HCT116 (cell line): ENCODE measurements around the gene SP4. TPM values are rescaled to one million over a fixed set of nuclear protein-coding genes. Genes with fewer than 3 reads are reported as not detected.

ENCODE experiments used
- ATAC-seq: fragments of 200-7000 bp; cut with Tn5 transposase; 2 replicates; pipeline ENCODE4 v1.9.1; 2020; ENCODE audit warnings: mild to moderate bottlenecking, moderate library complexity
- BruUV-seq: library from RNA; stranded (reverse); fragments of 400-500 nt; replicated peaks from 2 replicates; lab custom pipeline; 2021; lab: Mats Ljungman, UMichigan
- CTCF ChIA-PET: fragments of 300-600 bp; sonication (Branson Sonifier 250); formaldehyde crosslinking; loops from one replicate; lab custom pipeline; 2021; ENCODE audit warnings: antibody characterized with exemption; lab: Charles Lee
- POLR2A ChIA-PET: fragments of 300-600, 350-600 bp; sonication (Branson Sonifier 250); formaldehyde crosslinking; loops from one replicate; lab custom pipeline; 2021; ENCODE audit warnings: antibody characterized with exemption; lab: Charles Lee
- RAD21 ChIA-PET, 2 experiments: fragments of 300-600 bp; sonication (Branson Sonifier 250); formaldehyde crosslinking; loops; one replicate each; lab custom pipeline; 2023; ENCODE audit warnings: low total read pairs in 2 of 2; ENCODE audit not compliant: uncharacterized antibody in 2 of 2, unreplicated experiment in 2 of 2, low non-redundant PET in 1 of 2; lab: Charles Lee
- DNase-seq: peaks from one replicate; pipeline ENCODE4 v3.0.0-alpha.2; 2010; ENCODE audit warnings: low read depth, low spot score
- H2AFZ ChIP-seq: fragments of 200-600 bp; shearing (Covaris generic), sonication (generic); 2 replicates; pipeline ENCODE4 v1.6.1; 2017; ENCODE audit warnings: low read depth, mixed run types, mixed read lengths, antibody characterized with exemption, low read length; ENCODE audit not compliant: poor library complexity, severe bottlenecking
- H3K27ac ChIP-seq: 2 replicates; pipeline ENCODE4 v1.5.1; 2012; ENCODE audit warnings: low read depth, low read length
- H3K27me3 ChIP-seq: fragments of 200-600 bp; sonication (generic); 2 replicates; pipeline ENCODE4 v1.6.1; 2016; ENCODE audit warnings: mixed run types, low read length, mixed read lengths; ENCODE audit not compliant: insufficient read depth
- H3K36me3 ChIP-seq, 2 experiments: fragments of 200-500 bp in 1 of 2; fragments of 200-600 bp in 1 of 2; sonication (Bioruptor generic) in 1 of 2; sonication (generic) in 1 of 2; 2 replicates each; pipeline versions ENCODE4 v1.5.1 to v1.6.1; 2014 to 2016; ENCODE audit warnings: low read length in 2 of 2, inconsistent platforms in 1 of 2, mixed read lengths in 1 of 2, mixed run types in 1 of 2; ENCODE audit not compliant: insufficient read depth in 2 of 2, control insufficient read depth in 1 of 2
- H3K4me1 ChIP-seq, 2 experiments: fragments of 200-600 bp in 1 of 2; sonication (generic) in 1 of 2; 2 replicates each; pipeline versions ENCODE4 v1.5.1 to v1.6.1; 2012 to 2017; ENCODE audit warnings: low read length in 2 of 2, inconsistent platforms in 1 of 2, mild to moderate bottlenecking in 1 of 2, mixed read lengths in 1 of 2, mixed run types in 1 of 2, moderate library complexity in 1 of 2; ENCODE audit not compliant: insufficient read depth in 2 of 2, control insufficient read depth in 1 of 2
- H3K4me2 ChIP-seq: fragments of 200-600 bp; sonication (generic); 2 replicates; pipeline ENCODE4 v1.6.1; 2017; ENCODE audit warnings: mixed run types, low read length, mixed read lengths
- H3K4me3 ChIP-seq, 2 experiments: fragments of 200-600 bp in 1 of 2; sonication (generic) in 1 of 2; replicated peaks in 1 of 2; 2 replicates each; pipeline ENCODE4 v1.5.1; 2011 to 2016; ENCODE audit warnings: low read length in 2 of 2, control low read depth in 1 of 2, low read depth in 1 of 2, mild to moderate bottlenecking in 1 of 2, mixed read lengths in 1 of 2, mixed run types in 1 of 2
- H3K79me2 ChIP-seq: fragments of 200-600 bp; sonication (generic); 2 replicates; pipeline ENCODE4 v1.6.1; 2017; ENCODE audit warnings: mild to moderate bottlenecking, mixed run types, low read length, moderate library complexity, mixed read lengths; ENCODE audit not compliant: insufficient read depth
- H3K9ac ChIP-seq: fragments of 200-600 bp; sonication (generic); 2 replicates; pipeline ENCODE4 v1.6.1; 2016; ENCODE audit warnings: low read length, mixed read lengths
- H3K9me2 ChIP-seq: fragments of 200-600 bp; sonication (generic), shearing (Covaris generic); 2 replicates; pipeline ENCODE4 v1.6.1; 2017; ENCODE audit warnings: mixed run types, mild to moderate bottlenecking, moderate library complexity; ENCODE audit not compliant: insufficient read depth
- H3K9me3 ChIP-seq, 2 experiments: fragments of 200-500 bp in 1 of 2; fragments of 200-600 bp in 1 of 2; sonication (Bioruptor generic) in 1 of 2; sonication (generic) in 1 of 2; 2 replicates each; pipeline ENCODE4 v1.6.1; 2014 to 2017; ENCODE audit warnings: low read length in 2 of 2, mixed read lengths in 2 of 2, inconsistent platforms in 1 of 2, low read depth in 1 of 2, mild to moderate bottlenecking in 1 of 2, mixed run types in 1 of 2, moderate library complexity in 1 of 2; ENCODE audit not compliant: control insufficient read depth in 1 of 2, insufficient read depth in 1 of 2
- H4K20me1 ChIP-seq: fragments of 200-600 bp; sonication (generic), shearing (Covaris generic); 2 replicates; pipeline ENCODE4 v1.6.1; 2017; ENCODE audit warnings: mixed run types, mild to moderate bottlenecking, moderate library complexity; ENCODE audit not compliant: insufficient read depth
- CBX3 ChIP-seq: IDR thresholded peaks from 2 replicates; pipeline ENCODE4 v1.6.1; 2012; ENCODE audit warnings: low read depth
- CTCF ChIP-seq, 3 experiments: fragments of 200-600 bp in 1 of 3; sonication (generic) in 1 of 3; IDR thresholded peaks in 2 of 3; conservative IDR thresholded peaks in 1 of 3; 2 replicates each; pipeline ENCODE4 v1.5.1; 2012 to 2017; ENCODE audit warnings: low read depth in 2 of 3, low read length in 2 of 3, antibody characterized with exemption in 1 of 3, borderline replicate concordance in 1 of 3, control low read depth in 1 of 3, mild to moderate bottlenecking in 1 of 3, mixed read lengths in 1 of 3, mixed run types in 1 of 3, moderate library complexity in 1 of 3; ENCODE audit not compliant: insufficient read depth in 1 of 3
- MAX ChIP-seq: IDR thresholded peaks from 2 replicates; pipeline ENCODE4 v1.6.1; 2012
- RAD21 ChIP-seq: IDR thresholded peaks from 2 replicates; pipeline ENCODE4 v1.6.1; 2012; ENCODE audit warnings: low read depth, mild to moderate bottlenecking
- YY1 ChIP-seq: IDR thresholded peaks from 2 replicates; pipeline ENCODE4 v1.6.1; 2011; ENCODE audit warnings: low read length, low read depth, moderate library complexity, mild to moderate bottlenecking; ENCODE audit not compliant: insufficient replicate concordance; ENCODE audit errors: extremely low read depth
- intact Hi-C: fragments of 100-400 bp; cut with micrococcal nuclease; formaldehyde crosslinking; loops from 2 replicates; pipeline ENCODE4 v1.10.0; 2022
- total RNA-seq: library from RNA; stranded (reverse); gene quantifications from one replicate; pipeline ENCODE4 v1.2.1, GENCODE V29; 2021; ENCODE audit not compliant: unreplicated experiment

SP4 gene
- total RNA-seq, 1 experiment from 2014 or later: 7.6 TPM

GRCh38 chr7:21550821-21551531, 123.1 kb downstream of the SP4 start:
- ATAC-seq: peak; percentile 73
- Histone ChIP-seq H3K4me1 (peaks cover 4 to 6% of the 10 kb centered on the region in 2 experiments; a peak in 2 of 4 replicates), H3K9me2 (no peaks in the 10 kb centered on the region), H3K27me3 (no peaks in the 10 kb centered on the region), H3K36me3 (no peaks in the 10 kb centered on the region), H3K79me2 (no peaks in the 10 kb centered on the region), H3K9me3 (no peaks in the 10 kb centered on the region), H4K20me1 (no peaks in the 10 kb centered on the region), H3K27ac (no peak overlapping the region), H2AFZ (no peak overlapping the region), H3K4me3 (no peak overlapping the region), H3K9ac (no peak overlapping the region), H3K4me2 (no peak overlapping the region)
- TF ChIP-seq RAD21: peak; percentile 23; the same call in 1 of the 2 replicates
- 0 out of 2 replicates have a peak, but pooled peaks have one; percentile 42 for TF ChIP-seq CBX3
- TF ChIP-seq MAX: 0 out of 2 replicates have a peak, but pooled peaks have one; percentile 12
- TF ChIP-seq YY1: no peak
- peak; percentile 14 to 26 (median 21); a peak in 2 of 6 replicates for TF ChIP-seq CTCF (IDR thresholded peaks at IDR 0.05 in 2 of 3, conservative IDR thresholded peaks at IDR 0.05 in 1 of 3; ENCODE audit: borderline replicate concordance in 1 of 3, insufficient read depth in 1 of 3, low read depth in 2 of 3, low read length in 2 of 3)
- CTCF ChIA-PET: interaction anchor here (0.9 to 1.7 kb wide), 2 partner anchors 23 to 216 kb away, joined by 3 to 4 read pairs; no protein-coding TSS in a partner anchor
- POLR2A ChIA-PET: interaction anchor here (1.1 kb wide), 1 partner anchor 11 kb away, joined by 3 read pairs; no protein-coding TSS in a partner anchor
- RAD21 ChIA-PET: no interaction called here
- DNase-seq: peak; percentile 31
- no TSS peak for BruUV-seq
- intact Hi-C loops: no loop called here
